Choroid plexus epithelial cell (primary cell): ENCODE measurements around the gene TSPAN2.

Experiments used
- DNase-seq: peaks from one replicate; pipeline ENCODE4 v3.0.0-alpha.2; 2010; ENCODE audit warnings: low read depth
- H3K4me3 ChIP-seq: 2 replicates; pipeline ENCODE4 v1.5.1; 2011; ENCODE audit warnings: low read depth, mild to moderate bottlenecking, control low read depth, low read length, moderate library complexity
- TF ChIP-seq, protein P1 (sequence below): conservative IDR thresholded peaks from 2 replicates; pipeline ENCODE4 v1.5.1; 2011; ENCODE audit warnings: low read depth, mild to moderate bottlenecking, control low read depth, inconsistent platforms, low read length, moderate library complexity

The TSPAN2 gene

DNA sequence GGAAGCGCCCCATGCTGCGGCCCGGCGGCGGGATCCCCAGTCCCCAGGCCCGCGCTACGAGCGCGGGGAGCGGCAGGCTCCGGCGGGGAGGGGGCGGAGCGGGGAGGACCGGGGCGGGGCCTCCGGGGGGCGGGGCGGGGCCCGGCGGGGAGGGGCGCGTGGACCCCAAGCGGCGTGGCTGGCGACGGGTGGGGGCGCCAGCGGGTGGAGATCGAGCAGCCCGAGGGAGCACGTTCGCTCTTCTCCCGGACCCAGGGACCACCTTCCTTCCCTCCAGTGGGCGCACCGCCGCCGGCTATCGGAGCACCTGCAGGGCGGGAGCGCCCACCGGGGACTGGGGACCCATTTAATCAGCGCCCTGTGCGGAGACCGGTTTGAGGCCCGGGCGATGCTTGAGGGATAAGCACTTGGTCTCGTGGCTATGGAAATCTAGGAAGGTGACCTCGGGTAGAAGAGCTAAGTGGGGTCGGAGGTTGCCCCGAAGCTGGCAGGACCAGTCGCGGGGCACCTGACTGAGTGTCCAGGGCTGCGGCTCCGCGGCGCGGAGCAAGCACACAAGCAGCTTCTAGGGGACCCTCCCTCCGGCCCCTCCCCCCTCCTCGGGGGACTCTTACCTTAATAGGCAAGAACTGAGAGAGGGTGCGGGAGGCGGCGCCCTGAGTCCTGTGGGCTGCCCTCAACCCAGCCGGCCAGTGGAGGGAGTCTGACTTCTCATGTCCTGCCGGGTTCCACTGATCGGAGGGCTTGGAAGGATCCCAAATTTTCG lies at the start of gene TSPAN2:
Gene TSPAN2 (minus strand): TSS at position 84 of the 766 bp plus-strand sequence. CDS start 71 bp downstream, at position 13.
- DNase-seq = peak; percentile 12
- peak within 1 kb of the TSS; percentile 44 for H3K4me3 ChIP-seq
- TF ChIP-seq, protein P1, sequence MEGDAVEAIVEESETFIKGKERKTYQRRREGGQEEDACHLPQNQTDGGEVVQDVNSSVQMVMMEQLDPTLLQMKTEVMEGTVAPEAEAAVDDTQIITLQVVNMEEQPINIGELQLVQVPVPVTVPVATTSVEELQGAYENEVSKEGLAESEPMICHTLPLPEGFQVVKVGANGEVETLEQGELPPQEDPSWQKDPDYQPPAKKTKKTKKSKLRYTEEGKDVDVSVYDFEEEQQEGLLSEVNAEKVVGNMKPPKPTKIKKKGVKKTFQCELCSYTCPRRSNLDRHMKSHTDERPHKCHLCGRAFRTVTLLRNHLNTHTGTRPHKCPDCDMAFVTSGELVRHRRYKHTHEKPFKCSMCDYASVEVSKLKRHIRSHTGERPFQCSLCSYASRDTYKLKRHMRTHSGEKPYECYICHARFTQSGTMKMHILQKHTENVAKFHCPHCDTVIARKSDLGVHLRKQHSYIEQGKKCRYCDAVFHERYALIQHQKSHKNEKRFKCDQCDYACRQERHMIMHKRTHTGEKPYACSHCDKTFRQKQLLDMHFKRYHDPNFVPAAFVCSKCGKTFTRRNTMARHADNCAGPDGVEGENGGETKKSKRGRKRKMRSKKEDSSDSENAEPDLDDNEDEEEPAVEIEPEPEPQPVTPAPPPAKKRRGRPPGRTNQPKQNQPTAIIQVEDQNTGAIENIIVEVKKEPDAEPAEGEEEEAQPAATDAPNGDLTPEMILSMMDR = peak; percentile 17

DNA sequence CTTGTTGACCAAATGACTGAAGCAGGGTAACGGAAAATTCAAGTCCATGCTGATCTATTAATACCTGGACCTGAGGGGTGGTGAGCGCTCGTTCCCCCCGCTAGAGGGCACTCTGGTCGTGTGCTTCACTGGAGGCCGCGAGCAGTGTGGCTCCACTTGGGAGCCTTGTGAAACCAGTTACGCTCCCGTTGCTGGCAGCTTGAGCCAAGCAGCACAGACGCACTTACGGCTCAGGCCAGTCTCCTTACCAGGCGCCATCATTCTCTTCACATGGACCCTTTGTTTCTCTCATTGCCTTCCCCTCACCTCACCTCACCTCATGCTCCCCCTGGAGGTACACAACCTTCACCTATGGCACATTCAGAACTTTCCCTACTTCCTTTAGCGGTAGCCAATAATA lies 49.7 kb upstream of the TSPAN2 start:
- TF ChIP-seq, protein P1 = peak; percentile 96
- peak; percentile 97 for DNase-seq
- H3K4me3 ChIP-seq = no peak overlapping the region

- H3K4me3 ChIP-seq = no peak overlapping the region
- no peak for DNase-seq
- TF ChIP-seq, protein P1 = no peak
These were observed 49.0 kb upstream of the TSPAN2 start for GRCh38 chr1:115138271-115138670.

DNA sequence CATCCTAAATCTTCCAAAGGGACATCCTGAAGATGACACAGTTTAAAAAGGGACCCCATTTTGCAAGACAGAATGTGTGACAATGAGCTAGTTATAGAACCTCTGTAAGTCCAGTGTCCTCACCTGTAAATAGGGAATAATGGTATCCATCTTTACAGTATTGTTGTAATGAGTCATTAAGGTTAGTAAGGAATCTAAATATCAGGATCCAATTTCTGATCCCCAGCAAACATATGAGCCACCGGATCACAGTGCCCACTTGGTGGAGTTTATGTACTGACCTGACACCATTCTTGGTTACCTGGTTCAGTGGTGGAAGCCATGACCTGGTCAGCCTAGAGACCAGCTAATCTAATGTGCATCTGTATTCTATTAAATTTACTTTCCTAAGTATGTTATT lies 47.9 kb upstream of the TSPAN2 start:
- DNase-seq = no peak
- no peak overlapping the region for H3K4me3 ChIP-seq
- TF ChIP-seq, protein P1 = no peak

GRCh38 chr1:115136706-115137105 lies 47.4 kb upstream of the TSPAN2 start:
- no peak overlapping the region for H3K4me3 ChIP-seq
- DNase-seq = no peak
- TF ChIP-seq, protein P1 = no peak

GRCh38 chr1:115136106-115136505 lies 46.8 kb upstream of the TSPAN2 start:
- no peak overlapping the region for H3K4me3 ChIP-seq
- DNase-seq = no peak
- TF ChIP-seq, protein P1 = no peak

DNA sequence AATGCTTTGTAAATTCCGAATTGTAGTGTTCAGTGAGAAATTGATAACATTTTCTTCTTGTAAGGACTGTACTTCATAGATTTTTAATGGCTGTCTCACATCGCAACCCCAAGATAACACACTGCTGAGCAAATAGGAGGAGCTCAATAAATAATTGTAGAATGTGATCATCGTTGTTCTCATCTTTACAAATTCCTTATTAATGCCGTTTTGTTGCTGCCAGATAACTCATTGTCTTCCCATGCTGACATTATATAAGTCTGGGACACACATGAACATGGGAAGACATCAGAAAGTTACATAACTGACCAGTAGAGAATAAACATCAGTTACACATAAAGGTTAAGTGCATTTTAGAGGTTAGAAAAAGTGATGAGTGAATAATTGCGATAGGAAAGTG lies 46.4 kb upstream of the TSPAN2 start:
- H3K4me3 ChIP-seq = no peak overlapping the region
- DNase-seq = peak; percentile 33
- TF ChIP-seq, protein P1 = no peak
